Activated CD4-positive, alpha-beta T cell treated with anti-CD3 and anti-CD28 coated beads for 48 hours (primary cell): ENCODE measurements around the gene POLD3.

Source experiments
- DNase-seq: peaks from one replicate; pipeline ENCODE4 v3.0.0-alpha.2; 2020

POLD3 gene

DNA sequence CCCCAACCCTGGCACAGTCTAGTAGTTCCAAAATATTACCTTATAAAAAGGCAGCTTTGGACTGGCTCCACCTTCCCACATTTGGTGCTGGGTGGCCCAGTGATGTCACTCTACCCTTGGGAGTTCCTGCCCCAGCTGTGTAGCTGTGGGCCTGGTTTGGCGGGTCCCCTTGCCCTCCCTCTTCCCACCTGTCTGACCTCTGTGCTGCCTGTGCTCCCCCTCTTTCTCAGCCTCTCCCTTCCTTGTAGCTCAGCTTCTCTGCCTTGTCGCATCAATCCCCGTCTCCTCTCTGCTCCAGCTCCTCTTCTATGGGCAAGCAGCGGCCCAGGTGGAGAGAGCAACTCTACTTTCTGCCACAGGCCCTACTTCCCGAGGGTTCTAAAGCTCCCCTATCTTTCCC lies 84.2 kb downstream of the POLD3 start:
- DNase-seq = no peak

GRCh38 chr11:74677131-74677530 lies 84.7 kb downstream of the POLD3 start:
- no peak for DNase-seq

- DNase-seq = no peak
These were observed 85.7 kb downstream of the POLD3 start for GRCh38 chr11:74678041-74678440.

GRCh38 chr11:74678591-74679512 lies 86.5 kb downstream of the POLD3 start:
- no peak for DNase-seq

- DNase-seq = no peak
These were observed 87.1 kb downstream of the POLD3 start for GRCh38 chr11:74679513-74679865.

GRCh38 chr11:74680035-74680671 lies 87.8 kb downstream of the POLD3 start:
- DNase-seq = no peak

GRCh38 chr11:74680703-74681531 lies 88.5 kb downstream of the POLD3 start:
- DNase-seq = no peak

GRCh38 chr11:74681686-74682651 lies 89.6 kb downstream of the POLD3 start:
- DNase-seq = no peak

DNA sequence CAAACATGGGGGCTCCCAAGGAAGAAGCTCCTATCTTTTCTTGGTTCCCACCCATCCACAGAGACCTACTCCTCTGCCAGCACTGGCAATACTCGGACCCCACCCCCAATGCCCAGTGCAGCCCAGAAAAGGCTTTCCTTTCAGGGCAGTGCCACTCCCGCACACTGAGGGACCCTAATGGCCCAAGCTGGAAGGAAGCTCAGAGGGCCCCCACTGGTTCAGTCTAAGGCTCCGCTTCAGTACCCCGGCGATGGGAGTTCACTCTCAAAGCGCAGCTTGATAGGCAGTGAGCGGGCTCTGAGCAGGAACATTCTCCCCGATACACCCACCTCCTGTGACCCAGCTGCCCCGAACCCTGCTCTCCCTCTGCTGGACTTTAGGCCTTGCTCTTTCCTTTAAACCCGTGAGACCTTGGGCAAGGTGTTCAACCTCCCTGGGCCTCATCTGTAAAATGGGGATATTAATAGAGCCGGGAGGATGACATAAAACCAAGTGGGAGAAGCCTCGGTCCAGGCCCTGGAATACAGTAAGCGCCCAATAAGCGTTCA lies 90.4 kb downstream of the POLD3 start:
- no peak for DNase-seq

DNA sequence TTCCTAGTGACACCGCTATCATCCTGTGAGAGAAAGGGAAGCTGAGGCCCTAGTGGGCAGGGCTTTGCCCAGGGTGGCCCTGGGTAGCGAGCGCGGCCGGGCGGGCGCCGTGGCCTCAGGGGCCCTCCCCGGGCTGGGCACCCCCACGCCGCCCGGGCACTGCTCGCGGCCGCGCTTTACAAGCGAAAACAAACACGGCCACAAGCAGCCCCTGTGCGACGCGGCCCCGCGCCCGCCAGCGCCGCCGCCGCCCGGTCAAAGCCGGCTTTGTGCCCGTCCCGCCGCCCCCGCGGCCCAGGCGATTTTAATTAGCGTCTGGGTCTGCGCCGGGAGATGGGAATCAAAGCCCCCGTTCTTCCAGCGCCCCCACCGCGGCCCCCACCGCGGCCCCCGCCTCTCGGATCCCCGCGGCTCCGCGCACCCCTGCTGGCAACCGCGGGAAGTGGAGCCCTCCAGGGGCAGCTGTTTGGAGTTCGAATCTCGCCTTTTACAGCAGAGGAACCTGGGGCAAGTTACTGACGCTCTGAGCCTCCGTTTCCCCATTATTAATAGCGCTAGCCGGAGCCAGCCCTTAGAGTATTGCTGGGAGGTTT lies 91.0 kb downstream of the POLD3 start:
- DNase-seq = peak; percentile 13

GRCh38 chr11:74683941-74684481 lies 91.6 kb downstream of the POLD3 start:
- DNase-seq = no peak

GRCh38 chr11:74684661-74685060 lies 92.3 kb downstream of the POLD3 start:
- no peak for DNase-seq

DNA sequence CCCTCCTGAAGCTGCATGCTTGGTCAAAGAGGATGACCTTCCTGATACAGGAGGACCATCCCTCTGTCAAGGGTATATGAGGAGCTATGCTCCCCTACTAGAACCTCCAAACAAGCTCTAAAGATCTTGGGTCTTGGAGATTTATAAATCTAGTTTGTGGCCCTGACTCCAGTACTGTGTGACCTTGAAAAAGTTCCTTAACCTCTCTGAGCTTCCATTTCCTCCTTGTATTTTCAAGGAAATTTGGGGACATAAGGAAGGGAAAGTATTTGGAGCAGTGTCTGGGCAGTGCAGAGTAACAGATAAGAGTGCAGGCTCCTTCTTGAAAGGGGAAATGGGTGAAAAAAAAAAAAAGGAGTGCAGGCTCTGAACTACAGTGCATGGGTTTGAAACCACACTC lies 93.0 kb downstream of the POLD3 start:
- DNase-seq = no peak

DNA sequence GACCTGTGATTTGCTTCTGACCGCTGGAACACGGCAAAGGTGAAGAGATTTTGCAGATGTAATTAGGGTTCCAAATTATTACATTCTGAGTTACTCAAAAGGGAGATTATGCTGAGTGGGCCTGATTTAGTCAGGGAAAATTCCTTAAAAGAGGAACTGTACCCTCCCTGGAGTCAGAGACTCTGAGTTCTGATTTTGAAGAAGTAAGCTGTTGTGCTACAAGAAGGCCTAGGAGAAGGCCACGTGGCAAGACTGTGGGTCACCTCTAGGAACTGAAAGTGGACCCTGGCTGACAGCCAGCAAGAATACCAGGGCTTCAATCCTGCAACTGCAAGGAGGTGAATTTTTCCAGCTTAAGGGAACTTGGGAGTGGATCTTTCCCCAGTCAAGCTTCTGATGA lies 93.5 kb downstream of the POLD3 start:
- no peak for DNase-seq

DNA sequence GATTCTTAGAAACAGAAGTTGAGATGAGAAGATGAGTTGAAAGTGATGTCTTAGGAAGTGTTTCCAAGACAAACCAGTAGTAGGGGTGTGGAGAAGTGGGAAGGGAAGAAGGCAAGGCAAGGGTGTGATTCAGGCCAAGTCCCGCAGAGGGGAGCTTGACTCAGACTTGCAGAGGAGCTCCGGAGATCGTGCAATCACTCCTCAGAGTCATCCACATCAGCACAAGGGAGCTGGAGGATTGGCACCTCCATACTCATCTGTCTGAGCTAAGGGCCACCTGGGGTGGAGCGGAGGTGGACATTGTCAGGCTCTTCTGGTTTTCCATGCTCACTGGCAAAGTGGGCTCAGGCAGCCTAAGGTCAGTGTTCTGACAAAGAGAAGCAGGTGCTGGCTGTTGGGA lies 94.4 kb downstream of the POLD3 start:
- DNase-seq = no peak

DNA sequence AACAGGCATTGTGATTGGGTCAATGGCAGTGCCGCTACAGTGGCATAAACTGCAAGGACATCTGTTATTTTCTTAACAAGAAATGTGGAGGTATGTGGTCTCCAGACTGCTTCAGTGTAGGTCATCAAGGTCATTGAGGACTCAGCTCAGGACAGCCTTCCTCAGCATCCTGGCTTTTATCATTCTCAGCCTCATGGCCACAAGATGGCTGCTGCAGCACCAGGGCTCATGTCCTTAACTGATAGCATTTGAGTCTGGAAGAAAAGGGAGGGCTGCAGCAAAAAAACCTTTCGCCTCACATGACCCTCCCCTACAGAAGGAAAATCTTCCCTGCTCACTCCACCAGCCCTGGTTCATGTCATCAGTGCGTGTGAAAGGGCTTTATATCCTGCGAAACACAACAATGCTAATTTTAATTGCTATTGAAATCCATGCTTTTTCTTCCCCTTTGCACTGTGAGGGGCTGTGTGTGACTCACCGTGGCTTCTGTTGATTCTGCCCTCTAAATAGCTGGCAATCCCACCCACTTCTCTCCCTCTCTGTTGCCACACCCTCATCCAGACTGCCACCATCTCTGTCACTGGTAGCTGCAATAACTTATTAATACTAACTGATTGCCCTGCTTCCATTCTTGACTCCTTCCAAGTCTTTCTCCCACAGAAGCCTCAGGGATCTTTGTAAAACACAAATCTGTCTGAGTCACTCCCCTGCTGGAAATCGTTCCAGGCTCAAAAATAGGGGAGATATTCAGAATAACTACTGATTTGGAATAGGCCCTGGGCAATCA lies 95.0 kb downstream of the POLD3 start:
- no peak for DNase-seq

DNA sequence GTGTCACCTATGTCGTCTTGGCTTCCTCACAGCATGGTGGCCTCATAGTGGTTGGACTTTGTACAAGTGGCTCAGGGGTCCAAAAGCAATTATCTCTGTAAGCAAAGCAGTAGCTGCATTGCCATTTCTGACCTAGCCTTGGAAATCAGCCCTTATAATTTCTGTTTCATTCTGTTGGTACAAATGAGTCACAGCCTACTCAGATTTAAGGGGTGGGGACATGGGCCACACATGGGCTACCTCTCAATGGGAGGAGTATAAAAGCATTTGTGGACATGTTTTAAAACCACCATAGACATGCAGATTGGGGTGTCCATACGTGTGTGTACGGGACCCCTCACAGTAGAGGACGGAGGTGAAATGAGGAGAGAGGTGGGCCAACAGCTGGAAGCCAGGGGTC lies 97.3 kb downstream of the POLD3 start:
- DNase-seq = no peak

GRCh38 chr11:74691755-74692154 lies 99.4 kb downstream of the POLD3 start:
- no peak for DNase-seq
